ENCODE measurements around the gene XAB2.

Gene XAB2

DNA sequence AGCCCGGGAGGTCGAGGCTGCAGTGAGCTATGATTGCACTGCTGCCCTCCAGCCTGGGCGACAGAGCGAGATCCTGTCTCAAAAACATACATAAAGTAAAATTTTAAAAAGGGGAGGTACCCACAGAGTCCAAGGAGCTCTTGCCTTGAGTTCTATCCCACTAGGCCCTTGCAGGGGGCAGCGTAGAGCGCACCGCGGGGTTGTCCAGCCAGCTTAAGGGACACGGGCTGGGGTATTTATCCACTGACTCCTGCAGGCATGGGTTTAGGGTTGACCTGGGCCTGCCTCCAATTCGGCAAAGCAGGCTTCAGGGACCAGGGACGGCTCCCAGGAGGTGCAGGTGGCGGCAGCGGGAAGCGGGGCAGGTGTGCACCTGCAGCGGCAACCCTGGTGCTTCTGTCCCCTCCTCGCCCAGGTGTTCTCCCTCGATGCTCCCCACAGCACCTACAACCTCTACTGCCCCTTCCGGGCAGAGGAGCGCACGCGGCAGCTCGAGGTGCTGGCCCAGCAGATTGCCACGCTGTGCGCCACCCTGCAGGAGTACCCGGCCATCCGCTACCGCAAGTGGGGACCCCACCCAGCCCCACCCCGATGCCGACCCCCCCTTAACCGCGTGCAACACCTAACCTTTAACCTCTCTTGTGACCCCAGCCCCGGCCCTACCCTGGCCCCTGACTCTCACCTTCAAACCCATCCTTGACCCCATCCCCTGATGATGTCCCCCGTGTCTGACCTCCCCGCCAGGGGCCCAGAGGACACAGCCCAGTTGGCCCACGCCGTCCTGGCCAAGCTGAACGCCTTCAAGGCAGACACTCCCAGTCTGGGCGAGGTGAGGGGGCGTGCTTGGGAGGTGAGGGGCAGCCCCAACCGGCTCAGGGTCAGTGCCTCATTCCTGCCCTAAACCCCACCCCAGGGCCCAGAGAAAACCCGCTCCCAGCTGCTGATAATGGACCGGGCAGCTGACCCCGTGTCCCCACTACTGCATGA is 12.2 kb upstream of the XAB2 start:
- H3K4me1 ChIP-seq (ENCODE audit: control insufficient read depth, insufficient read depth, low read length) = no peaks in the 10 kb centered on the region
- H3K9ac ChIP-seq (ENCODE audit: low read length in 2 of 2) = no peak overlapping the region
- no peak overlapping the region for H3K4me3 ChIP-seq (ENCODE audit: low read length in 2 of 2)
- H3K36me3 ChIP-seq (ENCODE audit: control insufficient read depth in 2 of 2, insufficient read depth in 2 of 2, low read length in 2 of 2) = no peaks in the 10 kb centered on the region
- no peak overlapping the region for H3K27ac ChIP-seq (ENCODE audit: low read length)
- no peaks in the 10 kb centered on the region for H3K9me3 ChIP-seq (ENCODE audit: control insufficient read depth in 2 of 2, low read length in 2 of 2)
- peaks cover 26 to 28% of the 10 kb centered on the region in 2 donors for H3K27me3 ChIP-seq (ENCODE audit: control insufficient read depth in 1 of 2, insufficient read depth in 2 of 2, low read length in 2 of 2)

DNA sequence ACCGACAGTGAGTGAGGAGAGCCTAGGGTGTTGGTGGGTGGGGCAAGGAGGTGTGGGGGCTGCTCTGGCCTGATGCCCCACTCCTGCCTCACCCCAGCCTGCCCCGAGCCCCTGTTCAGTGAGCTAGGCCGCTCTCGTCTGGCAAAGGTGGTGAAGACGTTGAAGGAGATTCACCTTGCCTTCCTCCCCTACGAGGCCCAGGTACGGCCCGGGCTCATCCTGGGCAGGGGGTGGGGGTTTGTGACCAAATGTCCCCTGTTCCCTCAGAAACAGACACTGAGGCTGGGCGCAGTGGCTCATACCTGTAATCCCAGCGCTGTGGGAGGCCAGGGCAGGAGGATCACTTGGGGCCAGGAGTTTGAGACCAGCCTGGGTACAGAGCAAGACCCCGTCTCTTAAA is 11.5 kb upstream of the XAB2 start:
- no peaks in the 10 kb centered on the region for H3K9me3 ChIP-seq (ENCODE audit: control insufficient read depth in 2 of 2, low read length in 2 of 2)
- H3K27ac ChIP-seq (ENCODE audit: low read length) = no peak overlapping the region
- H3K4me1 ChIP-seq (ENCODE audit: control insufficient read depth, insufficient read depth, low read length) = no peaks in the 10 kb centered on the region
- no peak overlapping the region for H3K4me3 ChIP-seq (ENCODE audit: low read length in 2 of 2)
- H3K36me3 ChIP-seq (ENCODE audit: control insufficient read depth in 2 of 2, insufficient read depth in 2 of 2, low read length in 2 of 2) = no peaks in the 10 kb centered on the region
- H3K27me3 ChIP-seq (ENCODE audit: control insufficient read depth in 1 of 2, insufficient read depth in 2 of 2, low read length in 2 of 2) = peaks cover 28 to 29% of the 10 kb centered on the region in 2 donors
- no peak overlapping the region for H3K9ac ChIP-seq (ENCODE audit: low read length in 2 of 2)

DNA sequence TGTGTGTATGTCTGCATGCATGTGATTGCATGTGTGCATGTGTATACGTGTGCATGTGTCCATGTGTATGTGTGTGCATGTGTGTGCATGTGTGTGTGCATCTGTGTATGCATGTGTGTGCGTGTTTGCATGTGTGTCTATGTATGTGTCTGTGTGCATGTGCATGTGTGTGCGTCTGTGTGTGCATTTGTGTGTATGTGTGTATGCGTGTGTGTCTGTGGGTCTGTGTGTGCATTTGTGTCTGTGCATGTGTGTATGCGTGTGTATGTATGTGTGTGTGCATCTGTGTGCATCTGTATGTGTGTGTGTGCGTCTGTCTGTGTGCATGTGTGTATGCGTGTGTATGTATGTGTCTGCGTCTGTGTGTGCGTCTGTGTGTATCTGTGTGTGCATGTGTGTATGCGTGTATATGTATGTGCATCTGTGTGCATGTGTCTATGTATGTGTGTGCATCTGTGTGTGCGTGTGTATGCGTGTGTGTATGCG is 10.6 kb upstream of the XAB2 start:
- no peaks in the 10 kb centered on the region for H3K9me3 ChIP-seq (ENCODE audit: control insufficient read depth in 2 of 2, low read length in 2 of 2)
- no peak overlapping the region for H3K27ac ChIP-seq (ENCODE audit: low read length)
- H3K4me3 ChIP-seq (ENCODE audit: low read length in 2 of 2) = no peak overlapping the region
- no peaks in the 10 kb centered on the region for H3K4me1 ChIP-seq (ENCODE audit: control insufficient read depth, insufficient read depth, low read length)
- H3K9ac ChIP-seq (ENCODE audit: low read length in 2 of 2) = no peak overlapping the region
- H3K36me3 ChIP-seq (ENCODE audit: control insufficient read depth in 2 of 2, insufficient read depth in 2 of 2, low read length in 2 of 2) = no peaks in the 10 kb centered on the region
- H3K27me3 ChIP-seq (ENCODE audit: control insufficient read depth in 1 of 2, insufficient read depth in 2 of 2, low read length in 2 of 2) = peaks cover 27 to 33% of the 10 kb centered on the region in 2 donors

DNA sequence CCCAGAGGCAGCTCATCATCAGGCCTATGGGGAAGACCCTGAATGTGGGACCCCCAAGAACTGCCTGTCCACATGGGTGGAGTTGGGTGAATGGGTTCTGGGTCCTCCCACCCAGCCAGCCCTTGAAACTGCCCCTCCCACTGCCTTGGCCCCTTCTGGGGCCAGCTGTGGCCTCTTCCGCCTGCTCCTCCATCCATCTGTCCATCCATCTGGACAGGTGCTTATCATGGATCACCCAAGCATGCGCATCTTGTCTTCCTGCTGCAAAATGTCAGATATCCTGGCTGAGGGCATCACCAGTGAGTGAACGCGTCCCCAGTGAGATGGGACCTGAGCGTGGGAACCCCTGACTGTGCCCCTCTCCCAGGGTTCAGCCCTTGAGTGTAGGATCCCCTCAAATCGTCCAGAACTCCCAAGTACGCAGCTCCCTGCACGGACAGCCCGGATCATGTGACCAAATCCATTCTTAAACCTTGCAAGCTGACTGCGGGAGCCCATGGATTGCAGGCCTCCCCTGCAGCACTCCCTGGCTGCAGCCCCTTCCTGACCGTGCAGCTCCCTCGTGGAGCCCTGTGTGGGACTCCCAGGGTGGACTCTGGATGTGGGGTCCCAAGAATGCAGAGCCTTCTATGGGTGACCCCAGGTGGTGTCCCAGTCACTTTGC is 9.6 kb upstream of the XAB2 start:
- H3K9me3 ChIP-seq (ENCODE audit: control insufficient read depth in 2 of 2, low read length in 2 of 2) = no peaks in the 10 kb centered on the region
- no peak overlapping the region for H3K27ac ChIP-seq (ENCODE audit: low read length)
- H3K36me3 ChIP-seq (ENCODE audit: control insufficient read depth in 2 of 2, insufficient read depth in 2 of 2, low read length in 2 of 2) = no peaks in the 10 kb centered on the region
- H3K27me3 ChIP-seq (ENCODE audit: control insufficient read depth in 1 of 2, insufficient read depth in 2 of 2, low read length in 2 of 2) = peaks cover 24 to 33% of the 10 kb centered on the region in 2 donors
- H3K4me1 ChIP-seq (ENCODE audit: control insufficient read depth, insufficient read depth, low read length) = no peaks in the 10 kb centered on the region
- no peak overlapping the region for H3K9ac ChIP-seq (ENCODE audit: low read length in 2 of 2)
- H3K4me3 ChIP-seq (ENCODE audit: low read length in 2 of 2) = no peak overlapping the region

DNA sequence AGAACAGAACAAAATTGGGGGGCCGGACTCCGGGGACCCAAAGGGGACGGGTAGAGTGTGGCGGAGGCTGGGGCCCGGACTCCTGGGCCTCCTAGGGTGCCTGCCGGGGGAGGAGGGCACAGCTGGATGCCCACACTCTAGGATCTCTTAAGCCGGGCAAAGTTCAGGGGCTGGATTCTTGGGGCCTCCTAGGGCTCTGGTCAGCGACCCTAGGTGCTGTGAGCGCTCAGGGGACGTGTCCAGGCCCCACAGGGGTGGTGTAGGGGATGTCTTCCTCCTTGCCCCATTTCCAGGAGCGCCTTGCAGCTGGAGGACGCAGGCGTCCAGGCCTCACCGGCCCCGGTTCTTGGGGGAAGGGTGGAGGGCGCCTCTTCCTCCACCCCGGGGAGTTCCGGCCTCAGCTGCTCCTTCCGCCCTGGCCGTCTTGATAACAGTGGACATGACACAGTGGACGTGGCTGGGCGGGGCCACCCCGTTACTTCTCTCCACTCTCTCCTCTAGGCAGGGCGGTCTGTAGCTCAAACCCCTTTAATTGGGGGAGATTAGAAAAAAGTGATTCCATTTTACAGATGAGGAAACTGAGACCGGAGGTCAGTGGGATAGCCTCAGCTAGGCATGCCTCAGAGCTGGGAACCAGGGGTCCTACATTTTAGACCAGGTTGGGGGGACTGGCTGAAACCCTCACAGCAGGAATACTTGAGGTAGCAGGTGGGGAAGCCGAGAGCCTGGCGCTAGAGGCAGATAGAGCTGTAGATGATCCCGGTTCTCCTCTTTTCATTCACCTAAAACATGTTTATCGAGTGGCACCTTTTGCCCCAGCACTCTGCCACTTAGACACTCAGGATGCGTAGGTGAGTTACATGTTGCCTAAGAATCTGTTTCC is 8.3 kb upstream of the XAB2 start:
- Histone ChIP-seq H3K36me3 (ENCODE audit: control insufficient read depth in 2 of 2, insufficient read depth in 2 of 2, low read length in 2 of 2) (no peaks in the 10 kb centered on the region), H3K27ac (ENCODE audit: low read length) (no peak overlapping the region), H3K9ac (ENCODE audit: low read length in 2 of 2) (no peak overlapping the region), H3K27me3 (ENCODE audit: control insufficient read depth in 1 of 2, insufficient read depth in 2 of 2, low read length in 2 of 2) (peaks cover 24 to 33% of the 10 kb centered on the region in 2 donors), H3K4me1 (ENCODE audit: control insufficient read depth, insufficient read depth, low read length) (no peaks in the 10 kb centered on the region), H3K4me3 (ENCODE audit: low read length in 2 of 2) (peak overlapping the region in 1 of 2 donors; percentile 44), H3K9me3 (ENCODE audit: control insufficient read depth in 2 of 2, low read length in 2 of 2) (no peaks in the 10 kb centered on the region)

DNA sequence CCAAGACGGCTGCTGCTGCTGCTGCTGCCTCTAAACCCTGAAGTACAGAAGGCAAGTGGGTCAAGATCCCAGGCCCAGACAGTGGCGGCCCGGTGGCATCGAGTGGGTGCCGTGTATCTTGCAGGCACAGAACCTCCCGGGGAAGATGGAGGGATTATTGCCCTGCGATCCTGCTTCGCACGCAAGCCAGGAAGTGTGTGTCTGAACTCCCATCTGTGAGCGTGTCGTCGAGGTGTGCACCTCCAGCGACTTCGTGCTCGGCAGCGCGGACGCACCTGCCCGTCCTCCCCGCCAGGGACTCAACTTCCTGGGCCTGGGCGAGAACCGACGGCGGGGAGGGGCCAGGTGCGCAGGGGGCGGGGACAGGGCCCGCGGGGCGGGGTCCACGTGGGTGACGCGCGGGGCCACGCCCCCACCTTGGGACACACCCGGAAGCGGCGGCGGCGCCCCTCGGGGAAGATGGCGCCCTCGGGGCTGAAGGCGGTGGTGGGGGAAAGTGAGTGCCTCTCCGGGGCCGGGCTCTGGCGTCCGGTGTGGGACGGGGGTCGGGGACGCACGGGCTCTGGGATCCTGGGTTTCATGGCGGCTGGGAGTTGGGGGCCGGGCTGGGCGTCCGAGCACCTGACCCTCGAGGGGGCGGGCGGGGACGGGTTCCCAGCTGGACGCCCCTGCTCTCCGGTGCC is 7.5 kb upstream of the XAB2 start, which contains the start of gene STXBP2:
TSS of gene STXBP2 (plus strand) at position 420 of the 683 bp plus-strand sequence. CDS start at position 460, 40 bp downstream.
- H3K9me3 ChIP-seq (ENCODE audit: control insufficient read depth in 2 of 2, low read length in 2 of 2) = no peaks in the 10 kb centered on the region
- peaks cover 24 to 33% of the 10 kb centered on the region in 2 donors for H3K27me3 ChIP-seq (ENCODE audit: control insufficient read depth in 1 of 2, insufficient read depth in 2 of 2, low read length in 2 of 2)
- H3K27ac ChIP-seq (ENCODE audit: low read length) = no peak within 1 kb of the TSS
- H3K9ac ChIP-seq (ENCODE audit: low read length in 2 of 2) = no peak within 1 kb of the TSS
- no peaks in the 10 kb centered on the region for H3K36me3 ChIP-seq (ENCODE audit: control insufficient read depth in 2 of 2, insufficient read depth in 2 of 2, low read length in 2 of 2)
- peaks cover 2% of the 10 kb centered on the region for H3K4me1 ChIP-seq (ENCODE audit: control insufficient read depth, insufficient read depth, low read length)
- peak within 1 kb of the TSS in 1 of 2 donors; percentile 44 for H3K4me3 ChIP-seq (ENCODE audit: low read length in 2 of 2)

DNA sequence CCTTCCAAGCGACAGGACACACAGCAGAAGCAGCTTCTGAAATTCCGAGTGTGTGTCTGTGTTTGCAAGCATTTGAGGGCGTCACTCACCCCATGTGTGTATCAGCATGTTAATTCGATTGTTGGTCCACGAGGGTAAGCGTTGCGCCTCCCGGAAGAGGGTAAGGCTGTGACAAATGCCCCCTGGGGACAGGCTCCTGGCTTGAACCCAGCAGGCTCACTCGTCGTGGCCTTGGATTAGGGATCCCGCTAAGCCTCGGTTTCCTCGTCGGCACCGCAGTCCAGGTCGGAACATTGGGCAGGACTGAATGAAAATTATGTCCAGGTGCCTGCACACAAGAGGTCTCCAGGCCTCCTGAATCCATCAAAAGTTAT is 7.0 kb upstream of the XAB2 start:
- Histone ChIP-seq H3K4me1 (ENCODE audit: control insufficient read depth, insufficient read depth, low read length) (peaks cover 2% of the 10 kb centered on the region), H3K9me3 (ENCODE audit: control insufficient read depth in 2 of 2, low read length in 2 of 2) (no peaks in the 10 kb centered on the region), H3K9ac (ENCODE audit: low read length in 2 of 2) (no peak overlapping the region), H3K4me3 (ENCODE audit: low read length in 2 of 2) (no peak overlapping the region), H3K27ac (ENCODE audit: low read length) (no peak overlapping the region), H3K27me3 (ENCODE audit: control insufficient read depth in 1 of 2, insufficient read depth in 2 of 2, low read length in 2 of 2) (peaks cover 24 to 33% of the 10 kb centered on the region in 2 donors), H3K36me3 (ENCODE audit: control insufficient read depth in 2 of 2, insufficient read depth in 2 of 2, low read length in 2 of 2) (no peaks in the 10 kb centered on the region)

DNA sequence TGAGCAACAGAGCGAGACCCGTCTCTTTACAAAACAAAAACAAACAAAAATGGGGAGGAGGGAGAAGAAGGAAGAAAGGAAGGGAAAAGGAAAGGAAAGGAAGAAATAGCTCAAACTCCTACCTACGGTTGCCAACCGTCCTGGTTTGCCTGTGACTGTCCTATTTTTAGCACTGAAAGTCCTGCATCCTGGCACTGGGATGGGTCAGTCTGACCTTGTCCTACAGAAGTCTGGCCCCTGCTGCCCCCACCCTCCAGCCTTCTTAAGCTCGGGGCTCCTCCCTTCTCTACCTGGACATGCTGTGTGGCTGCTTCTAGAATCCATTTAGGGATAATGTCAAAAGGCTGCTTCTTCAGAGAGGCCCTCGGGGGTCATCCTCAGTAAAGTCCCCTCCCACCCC is 6.3 kb upstream of the XAB2 start:
- Histone ChIP-seq H3K4me1 (ENCODE audit: control insufficient read depth, insufficient read depth, low read length) (peaks cover 4% of the 10 kb centered on the region), H3K27ac (ENCODE audit: low read length) (no peak overlapping the region), H3K9ac (ENCODE audit: low read length in 2 of 2) (no peak overlapping the region), H3K36me3 (ENCODE audit: control insufficient read depth in 2 of 2, insufficient read depth in 2 of 2, low read length in 2 of 2) (no peaks in the 10 kb centered on the region), H3K9me3 (ENCODE audit: control insufficient read depth in 2 of 2, low read length in 2 of 2) (no peaks in the 10 kb centered on the region), H3K4me3 (ENCODE audit: low read length in 2 of 2) (no peak overlapping the region), H3K27me3 (ENCODE audit: control insufficient read depth in 1 of 2, insufficient read depth in 2 of 2, low read length in 2 of 2) (peaks cover 24 to 33% of the 10 kb centered on the region in 2 donors)

DNA sequence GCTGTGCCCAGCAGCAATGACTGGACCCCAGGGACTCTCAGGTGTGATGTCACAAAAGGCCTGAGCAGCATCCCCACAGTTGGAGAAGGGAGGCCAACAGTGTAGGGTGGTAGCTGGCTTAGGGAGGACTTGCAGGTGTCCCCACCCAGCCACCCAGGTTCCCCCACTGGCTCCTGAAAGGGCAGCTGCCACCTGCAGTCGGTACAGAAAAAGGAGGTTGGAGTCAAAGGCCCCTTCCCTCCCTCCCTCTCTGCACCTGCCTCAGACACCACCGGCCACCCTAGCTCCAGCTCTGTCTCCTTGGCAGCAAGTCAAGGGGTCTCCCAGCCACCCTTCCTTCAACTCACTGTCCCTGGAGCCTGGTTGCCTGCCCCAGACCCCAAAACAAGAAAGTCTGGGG is 4.4 kb upstream of the XAB2 start, which contains the start of gene PCP2:
TSS of gene PCP2 (minus strand) at position 22 of the 400 bp plus-strand sequence. CDS start 262 bp downstream, outside the sequence.
- Histone ChIP-seq H3K27ac (ENCODE audit: low read length) (no peak within 1 kb of the TSS), H3K36me3 (ENCODE audit: control insufficient read depth in 2 of 2, insufficient read depth in 2 of 2, low read length in 2 of 2) (no peaks in the 10 kb centered on the region), H3K27me3 (ENCODE audit: control insufficient read depth in 1 of 2, insufficient read depth in 2 of 2, low read length in 2 of 2) (peaks cover 15 to 27% of the 10 kb centered on the region in 2 donors), H3K9ac (ENCODE audit: low read length in 2 of 2) (no peak within 1 kb of the TSS), H3K9me3 (ENCODE audit: control insufficient read depth in 2 of 2, low read length in 2 of 2) (no peaks in the 10 kb centered on the region), H3K4me3 (ENCODE audit: low read length in 2 of 2) (no peak within 1 kb of the TSS), H3K4me1 (ENCODE audit: control insufficient read depth, insufficient read depth, low read length) (peaks cover 16% of the 10 kb centered on the region)
